T-helper 2 cell treated with Interferon-gamma antibody and Interleukin-4, amounts not matched to agents 100 ng/mL and 5 ng/mL, for 36 hours (primary cell): Measurements from ENCODE around the gene PDZRN3. TPM values are rescaled to one million over a fixed set of nuclear protein-coding genes. Genes with fewer than 3 reads are reported as not detected.

Source experiments
- intact Hi-C: fragments of 100-400 bp; cut with micrococcal nuclease; formaldehyde crosslinking; loops from one replicate; pipeline ENCODE4 v1.15.1; 2023
- total RNA-seq: library from RNA; stranded (reverse); gene quantifications from 2 replicates; pipeline ENCODE4 v1.2.3, GENCODE V29; 2022

Gene PDZRN3
- total RNA-seq: not detected in 2 replicates

DNA sequence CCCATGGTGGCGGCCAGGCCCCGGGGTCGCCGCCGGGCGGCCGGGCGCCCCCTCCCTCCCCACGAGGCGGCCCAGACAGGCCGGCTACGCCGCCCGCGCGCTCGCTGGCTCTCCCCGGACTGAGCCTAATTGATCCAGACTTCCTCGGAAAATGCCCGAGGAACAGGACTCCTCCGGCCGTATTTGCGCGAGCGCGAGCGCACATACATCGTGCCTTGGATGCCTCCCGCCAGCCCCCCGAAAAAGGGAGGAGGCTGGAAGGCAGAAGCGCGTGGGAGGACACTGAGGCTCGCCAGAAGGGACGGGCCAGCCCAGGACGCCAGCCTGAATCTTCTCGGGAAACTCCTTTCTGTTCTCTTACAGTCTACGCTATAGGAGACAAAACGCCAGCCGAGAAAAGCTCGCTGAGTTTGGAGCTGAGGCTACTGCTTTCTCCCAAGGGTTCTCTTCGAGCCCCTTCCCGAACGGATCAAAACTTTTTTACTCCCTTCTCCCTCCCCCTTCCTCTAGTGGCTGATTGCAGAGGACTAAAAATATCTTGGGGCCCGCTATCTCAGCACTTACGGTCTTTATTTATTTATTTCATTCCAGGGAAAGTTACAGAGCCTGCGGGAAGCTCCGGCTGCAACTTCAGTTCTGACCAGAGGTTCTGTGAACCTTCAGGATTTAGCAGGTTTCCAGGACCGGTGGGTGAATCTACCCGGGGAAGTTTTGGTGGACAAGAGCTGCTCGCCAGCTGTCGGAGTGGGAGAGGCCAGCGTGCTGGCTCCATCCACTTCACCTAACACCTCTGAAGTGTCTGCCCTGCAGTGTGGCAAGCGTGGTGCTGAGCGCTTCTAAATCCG lies at the start of gene PDZRN3:
PDZRN3 (minus strand) TSS at position 121 of the 845 bp plus-strand sequence.
- intact Hi-C loops: no loop called here

GRCh38 chr3:73674280-73674679 lies 49.5 kb upstream of the PDZRN3 start:
- intact Hi-C loops: no loop called here

- intact Hi-C loops: no loop called here
Measured at GRCh38 chr3:73669260-73669659, 44.5 kb upstream of the PDZRN3 start.

DNA sequence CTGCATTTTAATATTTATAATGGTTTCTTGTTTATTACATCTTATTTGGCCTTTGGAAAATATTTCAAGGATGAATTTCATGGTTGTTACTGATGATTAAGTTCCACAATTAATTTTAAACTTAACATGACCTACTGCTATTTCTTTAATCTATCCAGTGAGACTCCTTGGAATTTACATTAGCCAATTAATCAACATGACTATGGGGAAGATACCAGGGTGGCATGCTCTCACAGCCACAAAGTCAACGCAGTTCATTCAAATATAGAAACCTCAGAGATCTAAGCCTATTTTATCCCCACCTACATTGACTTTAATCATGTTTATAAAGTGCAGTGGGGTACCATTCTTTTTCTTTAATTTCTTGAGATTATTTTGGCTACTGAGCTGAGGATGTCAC lies 43.6 kb upstream of the PDZRN3 start:
- intact Hi-C loops: no loop called here

GRCh38 chr3:73667889-73668288 lies 43.1 kb upstream of the PDZRN3 start:
- intact Hi-C loops: no loop called here

GRCh38 chr3:73665286-73665685 lies 40.5 kb upstream of the PDZRN3 start:
- intact Hi-C loops: no loop called here

DNA sequence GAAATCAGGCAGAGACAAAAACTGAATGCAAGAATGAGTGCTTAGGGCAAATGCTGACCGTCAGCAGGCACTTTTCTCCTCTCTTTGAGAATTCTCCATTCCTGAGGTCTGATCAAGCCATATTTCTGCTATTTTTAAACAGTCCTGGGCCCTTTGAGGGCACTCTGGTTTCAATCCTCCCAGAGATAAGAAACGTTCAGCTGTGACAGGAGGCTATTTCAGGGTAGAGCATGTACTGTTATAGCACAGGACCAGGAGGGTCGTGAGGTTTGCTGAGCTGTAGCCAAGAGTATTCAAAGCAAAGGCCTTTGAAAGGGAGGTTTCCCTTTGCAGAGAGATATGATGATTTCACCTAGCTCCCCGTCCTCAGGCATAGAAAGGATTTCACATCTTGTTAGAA lies 39.6 kb upstream of the PDZRN3 start:
- intact Hi-C loops: no loop called here

GRCh38 chr3:73663495-73663894 lies 38.8 kb upstream of the PDZRN3 start:
- intact Hi-C loops: no loop called here

DNA sequence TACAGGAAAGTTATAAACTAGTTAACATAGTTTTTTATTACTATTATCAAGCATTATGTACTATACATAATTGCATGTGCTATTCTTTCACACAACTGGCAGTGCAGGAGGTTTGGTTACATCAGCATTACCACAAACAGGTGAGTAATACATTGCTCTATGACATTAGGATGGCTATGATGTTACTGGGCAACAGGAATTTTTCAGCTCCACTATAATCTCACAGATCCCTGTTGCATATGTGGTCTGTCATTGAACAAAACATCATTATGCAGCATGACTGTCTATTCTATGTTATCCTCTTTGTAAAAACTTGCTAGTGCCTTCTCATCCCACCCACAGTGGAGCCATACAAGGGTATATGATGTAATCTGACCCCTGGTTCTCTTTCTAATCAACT lies 36.5 kb upstream of the PDZRN3 start:
- intact Hi-C loops: no loop called here

DNA sequence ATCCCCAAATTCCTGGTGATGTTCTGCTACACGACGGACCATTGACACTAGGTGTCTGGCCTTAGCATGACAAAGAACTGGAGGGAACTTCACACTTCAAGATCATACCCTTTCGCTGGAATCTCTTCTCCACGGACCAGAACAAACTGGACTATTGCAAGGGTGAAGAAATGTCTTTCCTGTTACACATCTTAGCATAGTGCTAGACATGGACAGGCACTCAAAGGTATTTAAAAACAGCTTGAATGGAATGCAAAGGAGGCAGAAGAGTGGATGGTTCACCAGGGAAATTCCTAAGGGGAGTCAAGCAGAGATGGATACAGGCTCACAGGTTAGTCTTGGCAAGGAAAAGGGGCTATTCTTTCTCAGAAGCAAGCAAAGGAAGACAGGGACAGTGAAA lies 33.5 kb upstream of the PDZRN3 start:
- intact Hi-C loops: no loop called here

- intact Hi-C loops: no loop called here
Measured at GRCh38 chr3:73657186-73657585, 32.4 kb upstream of the PDZRN3 start.

- intact Hi-C loops: no loop called here
Measured at GRCh38 chr3:73656241-73656890, 31.6 kb upstream of the PDZRN3 start.

GRCh38 chr3:73655197-73655596 lies 30.5 kb upstream of the PDZRN3 start:
- intact Hi-C loops: no loop called here

- intact Hi-C loops: no loop called here
Measured at GRCh38 chr3:73653877-73654276, 29.1 kb upstream of the PDZRN3 start.

GRCh38 chr3:73653351-73653750 lies 28.6 kb upstream of the PDZRN3 start:
- intact Hi-C loops: no loop called here

GRCh38 chr3:73652896-73653295 lies 28.2 kb upstream of the PDZRN3 start:
- intact Hi-C loops: no loop called here

DNA sequence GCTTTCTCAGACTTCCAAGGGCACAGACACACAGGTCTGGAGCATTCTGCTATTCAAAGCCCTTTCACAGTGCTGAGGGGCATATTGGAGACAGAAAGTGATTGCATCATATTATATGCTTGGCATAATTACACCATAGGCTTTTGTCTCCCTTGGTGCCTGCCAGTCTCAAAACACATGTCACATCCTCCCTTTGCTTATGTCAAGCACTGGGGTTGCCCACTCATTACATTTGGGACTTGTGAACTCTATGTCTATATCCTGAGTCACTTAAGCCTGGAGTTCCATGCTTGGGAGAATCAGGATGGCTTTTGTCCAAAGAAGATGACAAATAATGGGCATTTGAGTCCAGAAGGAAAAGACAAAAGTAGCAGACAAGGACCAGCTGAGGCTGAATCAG lies 12.3 kb upstream of the PDZRN3 start:
- intact Hi-C loops: no loop called here

DNA sequence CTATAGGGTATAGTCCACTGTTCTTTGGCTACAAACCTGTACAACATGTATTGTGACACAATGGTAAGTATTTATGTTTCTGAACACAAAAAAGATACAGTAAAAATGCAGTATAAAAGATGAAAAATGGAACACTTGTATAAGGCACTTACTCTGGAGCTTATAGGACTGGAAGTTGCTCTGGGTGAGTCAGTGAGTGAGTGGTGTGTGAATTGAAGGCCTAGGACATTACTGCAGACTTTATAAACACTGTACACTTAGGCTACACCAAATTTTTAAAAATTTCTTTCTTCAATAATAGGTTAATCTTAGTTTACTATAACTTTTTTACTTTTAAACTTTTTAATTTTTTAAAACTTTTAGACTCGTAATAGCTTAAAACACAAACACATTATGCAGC lies 10.5 kb upstream of the PDZRN3 start:
- intact Hi-C loops: no loop called here

DNA sequence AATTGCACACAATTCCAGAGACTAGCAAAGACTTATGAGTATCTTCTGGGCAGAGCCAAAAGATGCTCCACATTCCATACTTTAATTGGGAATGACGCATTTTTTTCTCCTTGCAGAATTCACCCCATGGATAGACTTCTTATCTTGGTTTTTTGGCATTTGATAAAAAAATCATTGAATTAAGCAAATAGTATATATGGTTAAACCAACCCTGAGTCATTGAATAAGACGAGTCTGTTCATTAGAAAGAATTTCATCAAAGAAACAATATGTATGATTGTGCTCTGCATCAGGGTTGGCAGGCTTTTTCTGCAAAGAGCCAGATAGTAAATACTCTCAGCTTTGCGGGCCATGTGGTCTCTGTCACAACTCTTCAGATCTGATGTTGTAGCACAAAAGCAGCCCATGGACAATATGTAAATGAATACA lies 9.2 kb upstream of the PDZRN3 start:
- intact Hi-C loops: no loop called here

- intact Hi-C loops: no loop called here
Measured at GRCh38 chr3:73633453-73633852, 8.7 kb upstream of the PDZRN3 start.

DNA sequence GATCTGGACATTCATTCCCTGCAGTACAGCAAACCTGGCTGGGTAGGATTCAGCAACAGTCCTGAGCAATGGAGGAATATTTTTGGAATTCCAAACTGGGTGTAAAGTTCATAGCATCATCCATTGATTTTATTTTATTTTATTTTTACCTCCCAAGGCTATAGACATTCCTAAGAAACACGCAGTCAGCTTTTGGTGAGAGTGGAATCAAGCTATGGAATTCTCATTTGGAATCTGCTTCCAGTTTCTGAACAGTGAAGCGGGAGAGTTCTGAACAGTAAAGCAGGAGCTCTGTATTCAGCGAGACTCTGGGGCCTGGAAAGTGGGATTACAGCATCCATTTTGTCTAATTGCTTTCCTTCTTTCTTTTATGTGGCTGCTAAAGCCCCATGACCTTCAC lies 1.4 kb upstream of the PDZRN3 start:
- intact Hi-C loops: no loop called here

DNA sequence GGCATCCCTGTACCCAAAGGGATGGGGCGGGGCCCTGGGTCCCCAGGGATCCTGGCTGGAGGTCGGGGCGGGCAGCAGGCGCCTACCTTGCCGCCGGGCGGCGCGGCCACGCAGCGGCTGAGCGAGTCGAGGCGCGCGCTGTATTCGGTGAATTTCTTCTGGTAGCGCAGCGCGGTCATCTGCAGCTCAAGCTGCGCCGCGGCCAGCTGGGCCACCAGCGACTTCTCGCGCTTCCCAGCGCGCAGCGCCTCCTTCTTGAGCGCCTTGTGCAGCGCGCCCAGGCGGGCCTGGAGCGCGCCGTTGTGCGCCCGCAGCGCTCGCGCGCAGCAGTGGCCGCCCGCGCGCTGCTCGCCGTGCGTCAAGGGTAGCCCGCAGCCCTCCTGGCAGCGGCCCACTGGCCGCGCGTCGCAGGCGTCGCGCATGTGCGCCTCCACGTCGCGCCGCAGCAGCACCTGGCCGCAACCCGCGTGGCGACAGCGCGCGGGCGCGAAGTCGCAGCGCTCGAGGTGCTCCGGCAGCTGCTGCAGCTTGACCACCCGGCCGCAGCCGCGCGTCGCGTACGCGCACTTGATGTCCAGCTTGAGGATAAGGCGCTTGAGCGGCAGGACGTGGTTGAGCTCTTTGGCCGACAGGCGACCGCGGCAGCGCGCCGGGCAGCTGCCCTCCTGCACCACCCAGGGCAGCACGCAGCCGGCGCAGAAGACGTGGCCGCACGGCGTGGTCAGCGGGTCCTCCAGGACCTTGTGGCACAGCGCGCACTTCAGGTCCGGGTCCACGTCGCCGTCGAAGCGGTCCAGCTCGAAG lies 522 bp downstream of the PDZRN3 start:
- intact Hi-C loops: no loop called here
